Endothelial cell (in vitro differentiated cells): Measurements from ENCODE around the gene EXOSC5. TPM values are rescaled to one million over a fixed set of nuclear protein-coding genes. Genes with fewer than 3 reads are reported as not detected.
A peak's percentile ranks its signal among the peaks of the same experiment; 100 is the strongest.
"Not testable (repeated sequence)": the region's sequence is repeated elsewhere in the genome, so short reads cannot be mapped to it uniquely, and the experiment has no call there.

Experiments
- DNase-seq: peaks from one replicate; pipeline ENCODE4 v3.0.0; 2021; ENCODE audit warnings: low spot score
- H3K27ac Mint-ChIP-seq: one replicate; pipeline ENCODE4 v1.8.0; 2021; ENCODE audit warnings: mixed read lengths, inconsistent platforms; ENCODE audit not compliant: unreplicated experiment
- H3K27me3 Mint-ChIP-seq: one replicate; pipeline ENCODE4 v1.8.0; 2021; ENCODE audit warnings: mild to moderate bottlenecking, moderate library complexity, mixed read lengths, inconsistent platforms; ENCODE audit not compliant: unreplicated experiment
- H3K36me3 Mint-ChIP-seq: one replicate; pipeline ENCODE4 v1.8.0; 2021; ENCODE audit warnings: mild to moderate bottlenecking, low read depth, mixed read lengths, inconsistent platforms; ENCODE audit not compliant: unreplicated experiment
- H3K4me1 Mint-ChIP-seq: one replicate; pipeline ENCODE4 v1.8.0; 2021; ENCODE audit warnings: mild to moderate bottlenecking, mixed read lengths, inconsistent platforms; ENCODE audit not compliant: unreplicated experiment
- H3K4me3 Mint-ChIP-seq: one replicate; pipeline ENCODE4 v1.8.0; 2021; ENCODE audit warnings: mild to moderate bottlenecking, mixed read lengths, inconsistent platforms; ENCODE audit not compliant: unreplicated experiment
- H3K9me3 Mint-ChIP-seq: one replicate; pipeline ENCODE4 v1.8.0; 2021; ENCODE audit warnings: mixed read lengths, inconsistent platforms; ENCODE audit not compliant: unreplicated experiment
- CTCF ChIP-seq: fragments of 200-600 bp; sonication (generic); IDR thresholded peaks from one replicate; pipeline ENCODE4 v1.5.0; 2021; ENCODE audit warnings: antibody characterized with exemption; ENCODE audit not compliant: unreplicated experiment
- total RNA-seq: library from RNA; stranded (reverse); fragmentation: NEBNext Ultra II Directional; extraction: Animal tissue kit (Norgen Biotek cat#: 25700); gene quantifications from one replicate; pipeline ENCODE4 v1.2.1, GENCODE V29; 2021; ENCODE audit not compliant: unreplicated experiment

Gene EXOSC5
- total RNA-seq, 1 donor from 2014 or later, result 15.2 TPM

DNA sequence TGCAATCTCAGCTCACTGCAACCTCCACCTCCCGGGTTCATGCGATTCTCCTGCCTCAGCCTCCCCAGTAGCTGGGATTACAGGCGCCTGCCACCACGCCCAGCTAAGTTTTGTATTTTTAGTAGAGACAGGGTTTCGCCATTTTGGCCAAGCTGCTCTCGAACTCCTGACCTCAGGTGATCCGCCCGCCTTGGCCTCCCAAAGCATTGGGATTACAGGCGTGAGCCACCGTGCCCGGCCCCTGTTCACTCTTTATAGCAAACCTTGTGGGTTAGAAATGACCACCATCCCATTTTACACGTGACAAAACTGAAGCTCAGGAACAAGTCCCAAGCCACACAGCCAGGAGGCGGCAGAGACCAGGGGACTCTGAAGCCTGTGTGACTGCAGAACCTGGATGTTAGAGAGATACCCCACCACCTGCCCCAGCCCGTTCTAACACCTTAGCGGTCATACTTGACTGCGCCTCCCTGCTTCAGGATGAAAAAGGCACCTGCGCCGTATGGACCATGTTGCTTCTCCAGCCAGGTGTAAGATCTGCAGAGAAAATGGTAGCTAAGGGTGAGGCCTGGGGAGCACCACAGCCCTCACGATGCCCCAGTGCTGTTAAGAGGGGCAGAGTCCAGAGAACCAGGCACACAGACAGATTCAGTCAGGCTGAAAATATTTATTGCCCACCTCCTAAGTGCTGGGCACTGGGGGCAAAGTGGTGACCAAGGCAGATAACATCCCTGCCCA lies 38.9 kb upstream of the EXOSC5 start:
- no peak for DNase-seq
- Mint-ChIP-seq H3K4me1 (peaks cover 8% of the 10 kb centered on the region), H3K27me3 (peaks cover 11% of the 10 kb centered on the region), H3K36me3 (peaks cover 28% of the 10 kb centered on the region), H3K4me3 (no peak overlapping the region), H3K27ac (no peak overlapping the region), H3K9me3 (no peaks in the 10 kb centered on the region)
- TF ChIP-seq CTCF, result peak; percentile 26

GRCh38 chr19:41435376-41435775 lies 38.2 kb upstream of the EXOSC5 start:
- not testable (repeated sequence) for H3K4me1 Mint-ChIP-seq, DNase-seq, H3K27ac Mint-ChIP-seq, H3K9me3 Mint-ChIP-seq, H3K4me3 Mint-ChIP-seq
- Mint-ChIP-seq H3K36me3 (peaks cover 22% of the 10 kb centered on the region), H3K27me3 (peaks cover 11% of the 10 kb centered on the region)

- Mint-ChIP-seq H3K27me3 (peaks cover 6% of the 10 kb centered on the region), H3K36me3 (peaks cover 20% of the 10 kb centered on the region), H3K4me1 (peaks cover 8% of the 10 kb centered on the region), H3K9me3 (no peaks in the 10 kb centered on the region), H3K27ac (peak overlapping the region; percentile 86), H3K4me3 (peak overlapping the region; percentile 53)
- no peak for DNase-seq
- TF ChIP-seq CTCF, result no peak
Measured at GRCh38 chr19:41434450-41434849, 37.3 kb upstream of the EXOSC5 start.

GRCh38 chr19:41433171-41433570 lies 36.0 kb upstream of the EXOSC5 start:
- no peak for TF ChIP-seq CTCF
- H3K27me3 Mint-ChIP-seq, result peaks cover 6% of the 10 kb centered on the region

GRCh38 chr19:41431426-41432386 lies 34.5 kb upstream of the EXOSC5 start:
- Mint-ChIP-seq H3K4me1 (peaks cover 26% of the 10 kb centered on the region), H3K36me3 (peaks cover 17% of the 10 kb centered on the region), H3K9me3 (no peaks in the 10 kb centered on the region), H3K27me3 (peaks cover 11% of the 10 kb centered on the region), H3K27ac (peak overlapping the region; percentile 54), H3K4me3 (peak overlapping the region; percentile 81)
- DNase-seq, result no peak
- no peak for TF ChIP-seq CTCF

More at GRCh38 chr19:41433171-41433570, 36.0 kb upstream of the EXOSC5 start:
- no peak for DNase-seq
- peaks cover 18% of the 10 kb centered on the region for H3K4me1 Mint-ChIP-seq
- H3K27ac Mint-ChIP-seq, result no peak overlapping the region
- peak overlapping the region; percentile 21 for H3K4me3 Mint-ChIP-seq
- peaks cover 20% of the 10 kb centered on the region for H3K36me3 Mint-ChIP-seq
- no peaks in the 10 kb centered on the region for H3K9me3 Mint-ChIP-seq
